HepG2 (cell line): Measurements from ENCODE around the gene RIMOC1. TPM values are rescaled to one million over a fixed set of nuclear protein-coding genes. Genes with fewer than 3 reads are reported as not detected.

Experiments used
- ARNTL ChIP-seq: sonication (generic); formaldehyde crosslinking; IDR thresholded peaks from 2 replicates; pipeline ENCODE4 v1.4.0; 2020; ENCODE audit warnings: mild to moderate bottlenecking, missing genetic modification reagents
- FOXK1 ChIP-seq: sonication (generic); formaldehyde crosslinking; IDR thresholded peaks from 2 replicates; pipeline ENCODE4 v1.4.0; 2020; ENCODE audit warnings: low read depth, missing genetic modification reagents, borderline replicate concordance
- GFI1 ChIP-seq: sonication (generic); formaldehyde crosslinking; IDR thresholded peaks from 2 replicates; pipeline ENCODE4 v1.5.0; 2020; ENCODE audit warnings: missing genetic modification reagents, mild to moderate bottlenecking, borderline replicate concordance
- HMGXB3 ChIP-seq: sonication (generic); formaldehyde crosslinking; IDR thresholded peaks from 2 replicates; pipeline ENCODE4 v1.4.0; 2020; ENCODE audit warnings: missing genetic modification reagents, borderline replicate concordance
- KDM2A ChIP-seq: sonication (generic); formaldehyde crosslinking; IDR thresholded peaks from 2 replicates; pipeline ENCODE4 v1.4.0; 2020; ENCODE audit warnings: low read depth, missing genetic modification reagents, borderline replicate concordance
- NCOA1 ChIP-seq: sonication (generic); formaldehyde crosslinking; IDR thresholded peaks from 2 replicates; pipeline ENCODE4 v1.9.0; 2021; ENCODE audit warnings: missing genetic modification reagents
- NFIB ChIP-seq: sonication (generic); formaldehyde crosslinking; IDR thresholded peaks from 2 replicates; pipeline ENCODE4 v1.9.0; 2021; ENCODE audit warnings: missing genetic modification reagents, mild to moderate bottlenecking, borderline replicate concordance
- RBFOX2 ChIP-seq: fragments of 200-400 bp; formaldehyde crosslinking; IDR thresholded peaks from 2 replicates; pipeline ENCODE4 v1.6.1; 2017; ENCODE audit warnings: low read depth, mild to moderate bottlenecking, low read length
- RFX3 ChIP-seq: IDR thresholded peaks from 2 replicates; pipeline ENCODE4 v1.6.1; 2016; ENCODE audit warnings: missing biosample characterization, missing genetic modification reagents
- RFXANK ChIP-seq: IDR thresholded peaks from 2 replicates; pipeline ENCODE4 v1.6.1; 2016
- TBL1XR1 ChIP-seq: fragments of 150-350 bp; IDR thresholded peaks from 2 replicates; pipeline ENCODE4 v1.6.1; 2014; ENCODE audit warnings: borderline replicate concordance, low read length; ENCODE audit not compliant: partially characterized antibody
- TP53 ChIP-seq: sonication (generic); formaldehyde crosslinking; conservative IDR thresholded peaks from 2 replicates; pipeline ENCODE4 v1.4.0; 2020; ENCODE audit warnings: missing genetic modification reagents
- ZBTB8A ChIP-seq: sonication (generic); formaldehyde crosslinking; IDR thresholded peaks from 2 replicates; pipeline ENCODE4 v1.4.0; 2020; ENCODE audit warnings: mild to moderate bottlenecking, low read depth, missing genetic modification reagents, borderline replicate concordance
- ZNF354B ChIP-seq: sonication (generic); formaldehyde crosslinking; IDR thresholded peaks from 2 replicates; pipeline ENCODE4 v1.8.0; 2022; ENCODE audit warnings: mild to moderate bottlenecking, missing genetic modification reagents
- ZNF362 ChIP-seq: sonication (generic); formaldehyde crosslinking; IDR thresholded peaks from 2 replicates; pipeline ENCODE4 v1.4.0; 2020; ENCODE audit warnings: missing genetic modification reagents, mild to moderate bottlenecking, borderline replicate concordance
- ZSCAN20 ChIP-seq: sonication (generic); formaldehyde crosslinking; IDR thresholded peaks from 2 replicates; pipeline ENCODE4 v1.4.0; 2020; ENCODE audit warnings: missing genetic modification reagents, mild to moderate bottlenecking, borderline replicate concordance
- polyA plus RNA-seq, 8 experiments: library from polyadenylated mRNA; depleted of rRNA in 3 of 8; stranded (reverse) in 7 of 8; unstranded in 1 of 8; fragments of >200 nt; fragmentation: Illumina TruSeq in 4 of 8; extraction: Trizol in 4 of 8; gene quantifications; 2 replicates each; pipeline versions ENCODE4 v1.2.1 to v1.2.3, GENCODE V29; 2011 to 2016; ENCODE audit warnings: low read depth in 4 of 8, missing spikeins in 1 of 8, mixed read lengths in 1 of 8; ENCODE audit not compliant: insufficient read depth in 1 of 8
- total RNA-seq, 5 experiments: library from RNA; depleted of rRNA; stranded (reverse); fragments of >200 nt; fragmentation: Illumina TruSeq; extraction: Trizol; gene quantifications; 2 replicates each; pipeline ENCODE4 v1.2.3, GENCODE V29; 2016; ENCODE audit warnings: low read depth in 1 of 5
- TF ChIP-seq, protein P1 (sequence below): sonication (generic); formaldehyde crosslinking; IDR thresholded peaks from 2 replicates; pipeline ENCODE4 v1.4.0; 2020; ENCODE audit warnings: low read depth, mild to moderate bottlenecking, missing genetic modification reagents
- TF ChIP-seq, protein P2 (sequence below): sonication (generic); formaldehyde crosslinking; IDR thresholded peaks from 2 replicates; pipeline ENCODE4 v1.4.0; 2020; ENCODE audit warnings: missing genetic modification reagents

RIMOC1 gene
- total and polyA plus RNA-seq, 2 of the 13 experiments (the other 11 are each of a cell fraction or from before 2014, with no cell fraction given): 16.3 to 16.9 TPM

DNA sequence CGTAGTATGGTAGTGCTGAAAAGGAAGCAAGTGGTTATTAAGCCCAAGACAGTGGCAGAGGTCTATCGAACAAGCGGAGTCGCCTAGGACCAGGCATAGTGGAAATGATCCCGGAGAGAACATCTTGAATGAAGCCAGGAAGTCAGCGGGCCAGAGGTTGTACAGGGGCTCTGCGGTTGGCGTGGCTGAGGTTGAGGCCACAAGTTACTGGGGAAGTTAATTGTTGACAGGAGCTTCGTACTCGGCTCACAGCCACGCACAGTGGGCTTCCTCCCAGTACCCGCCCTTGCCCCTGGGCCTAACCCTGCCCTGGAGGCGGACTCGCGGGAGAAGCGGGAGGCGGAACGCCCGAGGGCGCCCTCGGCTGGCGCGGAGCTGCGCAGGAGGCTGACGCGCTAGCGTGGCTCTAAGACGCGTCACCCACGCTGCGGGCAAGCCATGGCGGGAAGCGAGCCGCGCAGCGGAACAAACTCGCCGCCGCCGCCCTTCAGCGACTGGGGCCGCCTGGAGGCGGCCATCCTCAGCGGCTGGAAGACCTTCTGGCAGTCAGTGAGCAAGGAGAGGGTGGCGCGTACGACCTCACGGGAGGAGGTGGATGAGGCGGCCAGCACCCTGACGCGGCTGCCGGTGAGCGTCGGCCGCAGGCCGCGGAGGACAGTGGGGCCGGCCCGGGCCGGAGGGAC, 20.9 kb downstream of the RIMOC1 start, which contains the start of gene FBXO4 (continued):
- TF ChIP-seq, protein P1, sequence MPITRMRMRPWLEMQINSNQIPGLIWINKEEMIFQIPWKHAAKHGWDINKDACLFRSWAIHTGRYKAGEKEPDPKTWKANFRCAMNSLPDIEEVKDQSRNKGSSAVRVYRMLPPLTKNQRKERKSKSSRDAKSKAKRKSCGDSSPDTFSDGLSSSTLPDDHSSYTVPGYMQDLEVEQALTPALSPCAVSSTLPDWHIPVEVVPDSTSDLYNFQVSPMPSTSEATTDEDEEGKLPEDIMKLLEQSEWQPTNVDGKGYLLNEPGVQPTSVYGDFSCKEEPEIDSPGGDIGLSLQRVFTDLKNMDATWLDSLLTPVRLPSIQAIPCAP (CRISPR knock-in tag): peak; percentile 39; the same call in 1 of the 2 replicates
- TF ChIP-seq RFXANK (no peak; the same call in 1 of the 2 replicates), ZSCAN20 (CRISPR knock-in tag) (no peak; the same call in 1 of the 2 replicates), RBFOX2 (peak; percentile 98), ZNF354B (no peak), RFX3 (CRISPR knock-in tag) (no peak), NCOA1 (CRISPR knock-in tag) (no peak), HMGXB3 (CRISPR knock-in tag) (peak; percentile 80; the same call in 1 of the 2 replicates), ARNTL (CRISPR knock-in tag) (peak; percentile 47), TBL1XR1 (peak; percentile 21), KDM2A (peak; percentile 98), GFI1 (CRISPR knock-in tag) (no peak; the same call in 1 of the 2 replicates), ZNF362 (CRISPR knock-in tag) (peak; percentile 28; the same call in 1 of the 2 replicates), NFIB (CRISPR knock-in tag) (no peak), ZBTB8A (CRISPR knock-in tag) (peak; percentile 69; the same call in 1 of the 2 replicates), TP53 (CRISPR knock-in tag) (no peak), FOXK1 (CRISPR knock-in tag) (peak; percentile 55; the same call in 1 of the 2 replicates)
- TF ChIP-seq, protein P2, sequence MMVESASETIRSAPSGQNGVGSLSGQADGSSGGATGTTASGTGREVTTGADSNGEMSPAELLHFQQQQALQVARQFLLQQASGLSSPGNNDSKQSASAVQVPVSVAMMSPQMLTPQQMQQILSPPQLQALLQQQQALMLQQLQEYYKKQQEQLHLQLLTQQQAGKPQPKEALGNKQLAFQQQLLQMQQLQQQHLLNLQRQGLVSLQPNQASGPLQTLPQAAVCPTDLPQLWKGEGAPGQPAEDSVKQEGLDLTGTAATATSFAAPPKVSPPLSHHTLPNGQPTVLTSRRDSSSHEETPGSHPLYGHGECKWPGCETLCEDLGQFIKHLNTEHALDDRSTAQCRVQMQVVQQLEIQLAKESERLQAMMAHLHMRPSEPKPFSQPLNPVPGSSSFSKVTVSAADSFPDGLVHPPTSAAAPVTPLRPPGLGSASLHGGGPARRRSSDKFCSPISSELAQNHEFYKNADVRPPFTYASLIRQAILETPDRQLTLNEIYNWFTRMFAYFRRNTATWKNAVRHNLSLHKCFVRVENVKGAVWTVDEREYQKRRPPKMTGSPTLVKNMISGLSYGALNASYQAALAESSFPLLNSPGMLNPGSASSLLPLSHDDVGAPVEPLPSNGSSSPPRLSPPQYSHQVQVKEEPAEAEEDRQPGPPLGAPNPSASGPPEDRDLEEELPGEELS (CRISPR knock-in tag): peak; percentile 66; the same call in 1 of the 2 replicates
